GM12878 (cell line): ENCODE data around the gene ZNF583. TPM values are rescaled to one million over a fixed set of nuclear protein-coding genes. Genes with fewer than 3 reads are reported as not detected.

Experiments used
- polyA plus RNA-seq, 11 experiments: library from polyadenylated mRNA; depleted of rRNA in 4 of 11; unstranded in 6 of 11; stranded (reverse) in 5 of 11; fragments of >200 nt; fragmentation: Nextera tagmentation in 4 of 11; fragmentation: Illumina TruSeq in 1 of 11; extraction: Ambion mirVana in 4 of 11; extraction: Trizol in 1 of 11; gene quantifications; 1 replicate in 1 of 11; 2 replicates in 10 of 11; pipeline versions ENCODE4 v1.2.1 to v1.2.3, GENCODE V29; 2011 to 2016; ENCODE audit warnings: inconsistent platforms in 2 of 11, missing spikeins in 2 of 11, low read depth in 1 of 11
- total RNA-seq, 4 experiments: library from RNA; depleted of rRNA in 3 of 4; stranded (reverse); fragments of >200 nt in 3 of 4; fragmentation: Illumina TruSeq in 1 of 4; extraction: Trizol in 1 of 4; gene quantifications; 2 replicates each; pipeline versions ENCODE4 v1.2.1 to v1.2.3, GENCODE V29; 2013 to 2021

The ZNF583 gene
- total and polyA plus RNA-seq, 10 of the 15 experiments (the other 5 are each of a cell fraction or from before 2014, with no cell fraction given): 0.40 to 3.1 (median 1.4) TPM

Other genes with a start within 250 kb of the ZNF583 start
Only the 7 nearest of the 12 such genes appear.
- gene EDDM13, start 131.6 kb upstream of the ZNF583 start, total RNA-seq (2014; rRNA removed): not detected in 2 replicates
- not detected in 2 replicates for gene EDDM13, start 131.6 kb upstream of the ZNF583 start, total RNA-seq (2014; rRNA removed; fragmentation: Illumina TruSeq; extraction: Trizol)
- gene EDDM13, start 131.6 kb upstream of the ZNF583 start, total RNA-seq (2021): not detected in 2 replicates
- gene EDDM13, start 131.6 kb upstream of the ZNF583 start, polyA plus RNA-seq (2011; rRNA removed): 0.15 TPM in 1 of 2 replicates, not detected in the other
- gene EDDM13, start 131.6 kb upstream of the ZNF583 start, polyA plus RNA-seq (2014; fragmentation: Illumina TruSeq; extraction: Trizol): not detected in 2 replicates
- under 1 TPM in 1 of 2 experiments, not detected in 1; 0.37 TPM for gene EDDM13, start 131.6 kb upstream of the ZNF583 start, polyA plus RNA-seq (2014; fragmentation: Nextera tagmentation; extraction: Ambion mirVana)
- gene EDDM13, start 131.6 kb upstream of the ZNF583 start, polyA plus RNA-seq (2014; rRNA removed): not detected in 2 replicates
- not detected for gene EDDM13, start 131.6 kb upstream of the ZNF583 start, polyA plus RNA-seq (2016; fragmentation: Nextera tagmentation; extraction: Ambion mirVana)
- 7.1 and 7.3 TPM in 2 replicates for gene ZSCAN5A, start 89.5 kb upstream of the ZNF583 start, total RNA-seq (2014; rRNA removed)
- gene ZSCAN5A, start 89.5 kb upstream of the ZNF583 start, total RNA-seq (2014; rRNA removed; fragmentation: Illumina TruSeq; extraction: Trizol): 6.1 and 8.7 TPM in 2 replicates
- gene ZSCAN5A, start 89.5 kb upstream of the ZNF583 start, total RNA-seq (2021): 7.9 and 10.7 TPM in 2 replicates
- gene ZSCAN5A, start 89.5 kb upstream of the ZNF583 start, polyA plus RNA-seq (2011; rRNA removed): 9.0 and 12.0 TPM in 2 replicates
- gene ZSCAN5A, start 89.5 kb upstream of the ZNF583 start, polyA plus RNA-seq (2014; fragmentation: Illumina TruSeq; extraction: Trizol): 4.8 and 11.8 TPM in 2 replicates
- 1 to 10 TPM; 5.5 to 6.6 TPM for gene ZSCAN5A, start 89.5 kb upstream of the ZNF583 start, polyA plus RNA-seq (2014; fragmentation: Nextera tagmentation; extraction: Ambion mirVana)
- 7.9 and 8.8 TPM in 2 replicates for gene ZSCAN5A, start 89.5 kb upstream of the ZNF583 start, polyA plus RNA-seq (2014; rRNA removed)
- gene ZSCAN5A, start 89.5 kb upstream of the ZNF583 start, polyA plus RNA-seq (2016; fragmentation: Nextera tagmentation; extraction: Ambion mirVana): 10 to 100 TPM in 1 of 2 experiments, 1 to 10 TPM in 1; 9.5 to 11.8 TPM
- 0.38 and 0.85 TPM in 2 replicates for gene ZNF582, start 10.8 kb upstream of the ZNF583 start, total RNA-seq (2014; rRNA removed)
- gene ZNF582, start 10.8 kb upstream of the ZNF583 start, total RNA-seq (2014; rRNA removed; fragmentation: Illumina TruSeq; extraction: Trizol): 0.32 and 0.76 TPM in 2 replicates
- 0.44 and 0.90 TPM in 2 replicates for gene ZNF582, start 10.8 kb upstream of the ZNF583 start, total RNA-seq (2021)
- gene ZNF582, start 10.8 kb upstream of the ZNF583 start, polyA plus RNA-seq (2011; rRNA removed): 0.73 and 0.88 TPM in 2 replicates
- 0.60 and 1.1 TPM in 2 replicates for gene ZNF582, start 10.8 kb upstream of the ZNF583 start, polyA plus RNA-seq (2014; fragmentation: Illumina TruSeq; extraction: Trizol)
- under 1 TPM in 1 of 2 experiments, not detected in 1; 0.37 TPM for gene ZNF582, start 10.8 kb upstream of the ZNF583 start, polyA plus RNA-seq (2014; fragmentation: Nextera tagmentation; extraction: Ambion mirVana)
- gene ZNF582, start 10.8 kb upstream of the ZNF583 start, polyA plus RNA-seq (2014; rRNA removed): 0.58 and 1.4 TPM in 2 replicates
- gene ZNF582, start 10.8 kb upstream of the ZNF583 start, polyA plus RNA-seq (2016; fragmentation: Nextera tagmentation; extraction: Ambion mirVana): 1 to 10 TPM; 1.3 to 1.4 TPM
- not detected in 2 replicates for gene ZNF667, start 73.0 kb downstream of the ZNF583 start, total RNA-seq (2014; rRNA removed)
- gene ZNF667, start 73.0 kb downstream of the ZNF583 start, total RNA-seq (2014; rRNA removed; fragmentation: Illumina TruSeq; extraction: Trizol): not detected in 2 replicates
- gene ZNF667, start 73.0 kb downstream of the ZNF583 start, total RNA-seq (2021): not detected in 2 replicates
- gene ZNF667, start 73.0 kb downstream of the ZNF583 start, polyA plus RNA-seq (2011; rRNA removed): not detected in 2 replicates
- not detected in 2 replicates for gene ZNF667, start 73.0 kb downstream of the ZNF583 start, polyA plus RNA-seq (2014; fragmentation: Illumina TruSeq; extraction: Trizol)
- not detected for gene ZNF667, start 73.0 kb downstream of the ZNF583 start, polyA plus RNA-seq (2014; fragmentation: Nextera tagmentation; extraction: Ambion mirVana)
- not detected in 2 replicates for gene ZNF667, start 73.0 kb downstream of the ZNF583 start, polyA plus RNA-seq (2014; rRNA removed)
- gene ZNF667, start 73.0 kb downstream of the ZNF583 start, polyA plus RNA-seq (2016; fragmentation: Nextera tagmentation; extraction: Ambion mirVana): under 1 TPM in 1 of 2 experiments, not detected in 1; 0.10 TPM
- gene ZNF471, start 103.5 kb downstream of the ZNF583 start, total RNA-seq (2014; rRNA removed): not detected in 2 replicates
- not detected in 2 replicates for gene ZNF471, start 103.5 kb downstream of the ZNF583 start, total RNA-seq (2014; rRNA removed; fragmentation: Illumina TruSeq; extraction: Trizol)
- gene ZNF471, start 103.5 kb downstream of the ZNF583 start, total RNA-seq (2021): 0.03 TPM in 1 of 2 replicates, not detected in the other
- gene ZNF471, start 103.5 kb downstream of the ZNF583 start, polyA plus RNA-seq (2011; rRNA removed): not detected in 2 replicates
- gene ZNF471, start 103.5 kb downstream of the ZNF583 start, polyA plus RNA-seq (2014; fragmentation: Illumina TruSeq; extraction: Trizol): not detected in 2 replicates
- gene ZNF471, start 103.5 kb downstream of the ZNF583 start, polyA plus RNA-seq (2014; fragmentation: Nextera tagmentation; extraction: Ambion mirVana): not detected
- gene ZNF471, start 103.5 kb downstream of the ZNF583 start, polyA plus RNA-seq (2014; rRNA removed): not detected in 2 replicates
- gene ZNF471, start 103.5 kb downstream of the ZNF583 start, polyA plus RNA-seq (2016; fragmentation: Nextera tagmentation; extraction: Ambion mirVana): not detected
- gene ZFP28, start 134.6 kb downstream of the ZNF583 start, total RNA-seq (2014; rRNA removed): 0.06 TPM in 1 of 2 replicates, not detected in the other
- 0.04 and 0.05 TPM in 2 replicates for gene ZFP28, start 134.6 kb downstream of the ZNF583 start, total RNA-seq (2014; rRNA removed; fragmentation: Illumina TruSeq; extraction: Trizol)
- 0.05 TPM in 2 replicates for gene ZFP28, start 134.6 kb downstream of the ZNF583 start, total RNA-seq (2021)
- 0.11 and 0.16 TPM in 2 replicates for gene ZFP28, start 134.6 kb downstream of the ZNF583 start, polyA plus RNA-seq (2011; rRNA removed)
- gene ZFP28, start 134.6 kb downstream of the ZNF583 start, polyA plus RNA-seq (2014; fragmentation: Illumina TruSeq; extraction: Trizol): 0.13 and 0.14 TPM in 2 replicates
- under 1 TPM; 0.03 to 0.07 TPM for gene ZFP28, start 134.6 kb downstream of the ZNF583 start, polyA plus RNA-seq (2014; fragmentation: Nextera tagmentation; extraction: Ambion mirVana)
- 0.01 and 0.48 TPM in 2 replicates for gene ZFP28, start 134.6 kb downstream of the ZNF583 start, polyA plus RNA-seq (2014; rRNA removed)
- not detected for gene ZFP28, start 134.6 kb downstream of the ZNF583 start, polyA plus RNA-seq (2016; fragmentation: Nextera tagmentation; extraction: Ambion mirVana)
- 0.34 and 1.2 TPM in 2 replicates for gene ZNF470, start 163.1 kb downstream of the ZNF583 start, total RNA-seq (2014; rRNA removed)
- 0.55 and 0.63 TPM in 2 replicates for gene ZNF470, start 163.1 kb downstream of the ZNF583 start, total RNA-seq (2014; rRNA removed; fragmentation: Illumina TruSeq; extraction: Trizol)
- 0.74 and 0.77 TPM in 2 replicates for gene ZNF470, start 163.1 kb downstream of the ZNF583 start, total RNA-seq (2021)
- gene ZNF470, start 163.1 kb downstream of the ZNF583 start, polyA plus RNA-seq (2011; rRNA removed): 0.16 and 0.18 TPM in 2 replicates
- gene ZNF470, start 163.1 kb downstream of the ZNF583 start, polyA plus RNA-seq (2014; fragmentation: Illumina TruSeq; extraction: Trizol): 0.54 and 0.95 TPM in 2 replicates
- under 1 TPM; 0.16 to 0.27 TPM for gene ZNF470, start 163.1 kb downstream of the ZNF583 start, polyA plus RNA-seq (2014; fragmentation: Nextera tagmentation; extraction: Ambion mirVana)
- 0.44 and 1.4 TPM in 2 replicates for gene ZNF470, start 163.1 kb downstream of the ZNF583 start, polyA plus RNA-seq (2014; rRNA removed)
- gene ZNF470, start 163.1 kb downstream of the ZNF583 start, polyA plus RNA-seq (2016; fragmentation: Nextera tagmentation; extraction: Ambion mirVana): under 1 TPM; 0.57 to 0.58 TPM